ENCODE data around the gene RPTOR.
"Not testable (repeated sequence)": the region's sequence is repeated elsewhere in the genome, so short reads cannot be mapped to it uniquely, and the experiment has no call there.

The RPTOR gene

DNA sequence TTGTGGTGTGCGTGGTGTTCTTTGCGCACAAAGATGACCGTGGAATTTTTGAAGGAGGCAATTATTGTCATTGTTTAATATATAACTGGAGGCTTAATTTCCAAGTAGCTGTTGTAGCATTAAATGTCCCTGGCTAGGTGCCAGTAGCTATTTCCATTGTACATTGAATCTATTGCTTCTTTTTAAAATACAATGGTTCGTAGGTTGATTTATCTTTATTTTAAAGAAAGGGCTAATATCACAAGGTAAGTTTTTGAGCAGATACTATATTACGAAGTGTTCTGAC lies 127.1 kb downstream of the RPTOR start:
- no peak for DNase-seq

- no peak for DNase-seq
Observed at GRCh38 chr17:80673152-80673920, 128.7 kb downstream of the RPTOR start.

- no peak for DNase-seq
Observed at GRCh38 chr17:80675438-80676095, 130.9 kb downstream of the RPTOR start.

- DNase-seq: no peak
Observed at GRCh38 chr17:80676096-80676466, 131.4 kb downstream of the RPTOR start.

- no peak for DNase-seq
Observed at GRCh38 chr17:80676564-80676963, 131.9 kb downstream of the RPTOR start.

- no peak for DNase-seq
Observed at GRCh38 chr17:80677214-80677756, 132.6 kb downstream of the RPTOR start.

GRCh38 chr17:80679816-80680215 lies 135.2 kb downstream of the RPTOR start:
- DNase-seq: no peak

GRCh38 chr17:80681215-80681614 lies 136.6 kb downstream of the RPTOR start:
- no peak for DNase-seq

DNA sequence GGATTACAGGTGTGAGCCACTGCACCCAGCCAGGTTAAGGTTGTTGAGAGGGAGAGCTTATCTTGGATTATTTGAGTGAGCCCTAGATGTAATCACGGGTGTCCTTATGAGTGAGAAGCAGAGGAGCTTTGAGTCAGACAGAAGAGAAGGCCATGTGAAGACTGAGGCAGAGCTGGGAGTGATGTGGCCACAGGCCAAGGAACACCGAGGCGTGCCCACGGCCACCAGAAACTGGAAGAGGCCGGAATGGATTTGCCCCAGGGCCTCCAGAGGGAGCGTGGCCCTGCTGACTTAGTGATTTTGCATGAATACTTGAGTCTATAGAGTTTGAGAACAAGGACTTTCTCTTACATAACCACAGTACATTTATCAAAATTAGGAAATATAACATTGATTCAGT lies 137.7 kb downstream of the RPTOR start:
- DNase-seq: no peak

DNA sequence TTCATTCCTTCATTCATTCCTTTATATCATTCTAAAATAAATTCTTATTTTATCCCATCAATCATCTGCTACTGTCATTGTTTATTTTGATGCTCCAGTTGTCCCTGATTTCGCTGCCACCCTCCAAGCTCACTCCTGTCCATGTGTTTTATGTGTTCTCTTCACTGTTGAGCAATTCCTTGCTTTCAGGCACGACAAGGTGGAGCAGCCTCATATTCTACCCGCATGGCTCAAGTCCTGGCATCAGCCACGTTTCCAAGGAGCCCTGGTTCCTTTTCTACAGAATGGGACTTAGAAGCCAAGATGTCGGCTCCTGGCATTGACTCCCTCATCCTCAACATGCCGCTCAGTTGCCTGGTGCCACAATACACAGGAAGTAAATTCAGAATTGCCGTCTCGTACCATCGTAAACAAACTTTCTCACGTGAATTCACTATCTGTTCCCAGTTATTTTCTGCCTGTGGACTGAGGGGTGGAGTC lies 139.0 kb downstream of the RPTOR start:
- DNase-seq: no peak

DNA sequence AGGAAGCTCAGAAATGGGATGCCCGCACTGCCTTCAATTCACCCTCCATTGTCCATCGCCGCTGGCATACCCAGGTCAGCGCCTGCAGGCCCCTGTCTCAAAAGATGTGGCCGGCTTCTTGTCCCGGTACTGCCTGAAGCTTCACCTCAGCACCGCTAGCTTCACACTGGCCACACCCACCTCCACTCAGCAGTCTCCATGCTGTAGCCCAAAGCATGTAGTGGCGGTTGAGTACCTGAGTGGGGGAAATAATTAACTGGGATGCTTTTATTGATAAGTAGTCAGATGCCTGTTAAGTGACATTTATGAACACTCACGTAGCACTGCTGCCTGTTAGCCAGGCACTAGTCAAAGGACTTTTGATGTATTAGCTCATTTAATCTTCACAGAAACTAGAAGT lies 143.2 kb downstream of the RPTOR start:
- no peak for DNase-seq

DNA sequence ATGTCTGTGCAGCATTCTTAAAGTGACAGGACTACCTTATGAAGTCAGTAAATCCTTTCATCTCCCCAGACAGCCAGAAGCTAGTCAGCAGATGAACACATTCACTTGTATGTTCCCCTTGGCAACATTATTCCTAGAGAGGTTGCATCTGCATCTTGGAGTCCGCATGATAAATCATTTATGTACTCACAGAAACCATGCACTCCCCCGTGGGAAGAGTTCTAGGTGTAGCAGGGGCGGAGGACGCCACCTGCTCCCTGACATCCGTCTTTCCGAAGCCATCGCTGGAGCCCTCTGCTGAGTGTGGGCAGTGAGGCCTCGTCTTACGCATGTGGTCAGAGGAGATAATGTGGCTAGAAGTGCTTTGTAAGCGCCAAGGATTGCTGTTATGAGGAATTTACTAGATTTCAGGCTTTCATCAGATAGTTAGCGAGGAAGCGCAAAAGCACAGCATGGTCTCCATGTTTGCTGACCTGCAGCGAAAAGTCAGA lies 144.5 kb downstream of the RPTOR start:
- DNase-seq: no peak

DNA sequence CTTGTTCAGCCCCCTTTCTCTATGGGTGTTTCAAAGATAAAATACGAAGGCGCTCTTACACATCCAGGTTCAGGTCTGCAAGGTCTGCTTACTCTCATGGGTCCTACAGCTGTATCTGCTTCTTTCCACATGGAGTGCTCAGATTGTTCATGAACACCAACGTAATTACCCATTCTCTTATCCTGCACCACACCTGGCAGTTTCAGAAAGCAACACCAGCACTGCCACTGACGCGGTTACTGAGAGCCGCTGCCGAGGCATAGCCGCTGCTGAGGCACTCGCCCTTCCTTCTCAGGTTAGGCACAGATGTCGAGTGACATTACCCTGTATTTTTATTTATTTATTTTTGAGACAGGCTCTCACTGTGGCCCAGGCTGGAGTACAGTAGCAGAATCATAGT lies 147.1 kb downstream of the RPTOR start:
- DNase-seq: no peak

GRCh38 chr17:80692931-80693467 lies 148.4 kb downstream of the RPTOR start:
- DNase-seq: no peak

- no peak for DNase-seq
Observed at GRCh38 chr17:80693511-80693910, 148.9 kb downstream of the RPTOR start.

- DNase-seq: no peak
Observed at GRCh38 chr17:80694085-80694991, 149.7 kb downstream of the RPTOR start.

DNA sequence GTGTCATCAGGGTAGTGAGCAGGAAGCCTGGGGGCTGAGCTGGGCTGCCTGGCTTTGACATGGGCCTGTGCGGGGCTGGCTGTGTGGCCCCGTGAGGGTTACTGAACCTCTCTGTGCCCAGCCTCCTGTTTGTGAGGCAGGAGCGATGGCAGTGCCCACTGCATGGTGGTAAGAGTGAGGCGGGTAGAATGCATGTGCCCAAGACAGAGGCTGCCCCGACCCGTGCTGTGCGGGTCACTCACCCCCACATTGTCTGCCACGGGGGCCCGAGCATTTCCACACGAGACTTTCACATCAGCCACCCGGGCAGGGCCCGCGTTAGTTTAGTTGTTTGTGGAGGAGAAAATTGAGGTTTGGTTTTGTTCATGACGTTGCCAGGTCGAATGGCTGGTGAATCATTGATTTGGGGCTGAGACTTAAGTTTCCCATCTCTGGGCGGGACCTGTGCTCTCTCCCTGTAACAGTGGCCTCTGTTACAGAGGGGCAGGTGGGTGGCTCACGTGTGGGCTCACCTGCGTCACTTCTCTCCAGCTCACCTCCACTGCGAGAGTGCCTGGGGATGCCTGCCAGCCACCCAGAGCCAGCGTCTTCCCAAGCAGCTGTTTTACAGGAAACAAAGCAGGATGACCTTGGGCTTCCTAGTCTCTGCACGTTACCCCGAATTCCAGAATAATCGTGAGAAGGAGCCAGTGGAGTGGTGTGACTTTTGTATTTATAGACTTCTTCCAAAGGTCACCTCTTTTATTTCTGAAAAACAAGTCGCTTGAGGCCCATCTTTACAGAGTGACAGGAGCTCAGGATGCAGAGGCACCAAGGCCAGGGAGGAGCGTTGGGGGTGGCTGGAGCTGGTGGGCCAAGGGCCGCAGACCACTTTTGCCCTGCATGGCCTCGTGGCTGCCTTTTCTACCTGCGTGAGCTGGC lies 150.6 kb downstream of the RPTOR start:
- DNase-seq: no peak

DNA sequence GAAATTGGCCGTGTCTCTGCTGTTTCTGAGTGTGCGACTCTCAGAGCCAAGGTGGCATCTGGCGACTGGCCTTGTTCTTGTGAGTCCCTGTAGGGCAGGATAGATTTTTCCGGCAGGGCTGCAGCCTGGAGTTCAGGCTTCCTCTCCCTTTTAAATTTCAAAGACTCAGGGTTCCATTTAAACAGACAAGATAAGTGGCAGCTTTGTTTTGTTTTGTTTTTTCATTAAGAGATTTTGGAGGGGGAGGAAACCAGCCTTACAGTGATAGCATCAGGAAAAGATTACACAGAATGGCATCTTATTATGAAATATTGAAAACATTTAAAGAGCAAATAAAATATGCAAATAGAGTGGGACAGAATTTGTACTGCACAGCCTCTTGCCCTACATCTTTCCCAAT lies 151.3 kb downstream of the RPTOR start:
- DNase-seq: no peak

DNA sequence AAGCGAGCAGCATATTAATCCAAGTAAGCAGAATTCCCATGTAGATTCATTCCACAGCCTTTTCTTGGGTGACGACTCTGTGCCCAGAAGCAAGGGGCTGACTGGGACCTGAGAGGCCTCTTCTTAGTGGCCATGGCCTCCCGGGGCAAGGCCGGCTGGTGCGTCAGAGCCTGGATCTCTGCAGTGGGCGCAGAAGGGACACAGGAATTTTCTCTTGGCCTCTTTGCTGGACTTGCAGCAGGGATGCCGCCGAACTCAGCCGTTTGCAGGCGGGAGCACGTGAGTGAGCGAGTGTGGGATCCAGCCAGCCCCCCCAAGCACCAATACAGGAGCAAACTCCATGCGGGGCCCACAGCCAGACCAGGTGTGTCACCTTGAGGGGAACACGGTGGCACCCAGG lies 151.8 kb downstream of the RPTOR start:
- no peak for DNase-seq

DNA sequence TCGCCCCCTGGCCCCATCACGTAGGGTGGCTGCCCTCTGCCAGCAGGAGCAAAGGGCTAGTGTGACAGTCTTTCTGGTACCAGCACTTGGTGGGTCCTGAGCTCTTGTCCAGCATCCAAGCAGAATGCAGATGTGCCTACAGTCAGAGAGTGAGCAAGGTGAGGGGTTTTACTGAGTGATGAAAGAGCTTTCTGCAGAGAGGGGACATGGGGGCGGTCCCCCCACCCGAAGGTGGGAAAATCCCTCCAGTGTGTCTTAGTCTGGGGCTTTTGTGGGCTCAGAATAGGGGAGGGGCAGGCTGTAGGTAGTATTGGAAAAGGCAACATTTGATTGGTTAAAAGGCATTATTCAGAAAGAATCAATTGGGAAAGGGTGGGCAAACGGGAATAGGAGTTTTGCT lies 152.3 kb downstream of the RPTOR start:
- DNase-seq: no peak

- no peak for DNase-seq
Observed at GRCh38 chr17:80698297-80698696, 153.7 kb downstream of the RPTOR start.

DNA sequence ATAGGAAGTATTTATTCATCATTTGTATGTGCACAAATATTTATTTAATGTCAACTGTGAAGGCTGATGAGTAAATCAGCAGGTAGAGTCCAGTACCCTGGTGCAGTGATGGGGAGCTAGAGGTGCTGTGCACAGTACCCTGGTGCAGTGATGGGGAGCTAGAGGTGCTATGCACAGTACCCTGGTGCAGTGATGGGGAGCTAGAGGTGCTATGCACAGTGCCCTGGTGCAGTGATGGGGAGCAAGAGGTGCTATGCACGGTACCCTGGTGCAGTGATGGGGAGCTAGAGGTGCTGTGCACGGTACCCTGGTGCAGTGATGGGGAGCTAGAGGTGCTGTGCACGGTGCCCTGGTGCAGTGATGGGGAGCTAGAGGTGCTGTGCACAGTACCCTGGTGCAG lies 154.6 kb downstream of the RPTOR start:
- DNase-seq: not testable (repeated sequence)
